BJ (cell line): ENCODE measurements around the gene LAMA5. TPM values are rescaled to one million over a fixed set of nuclear protein-coding genes. Genes with fewer than 3 reads are reported as not detected.

Experiments used
- CTCF ChIA-PET: fragments of 350-600 bp; formaldehyde crosslinking; extraction: SDS; loops from one replicate; lab custom pipeline; 2021; ENCODE audit warnings: antibody characterized with exemption, inconsistent platforms; lab: Yijun Ruan, JAX
- POLR2A ChIA-PET: fragments of 300-600 bp; sonication (Branson Sonifier 250); formaldehyde crosslinking; extraction: SDS; loops from one replicate; lab custom pipeline; 2021; ENCODE audit warnings: antibody characterized with exemption; lab: Charles Lee
- DNase-seq: peaks from one replicate; pipeline ENCODE4 v3.0.0-alpha.2; 2011; ENCODE audit warnings: low read depth
- H3K27me3 ChIP-seq: 2 replicates; pipeline ENCODE4 v1.6.0; 2011; ENCODE audit warnings: low read length; ENCODE audit not compliant: control insufficient read depth, insufficient read depth
- H3K36me3 ChIP-seq: 2 replicates; pipeline ENCODE4 v1.5.1; 2011; ENCODE audit warnings: low read length; ENCODE audit not compliant: control insufficient read depth, insufficient read depth
- H3K4me3 ChIP-seq: 2 replicates; pipeline ENCODE4 v1.5.1; 2011; ENCODE audit warnings: low read depth, mild to moderate bottlenecking, control low read depth, low read length
- polyA plus RNA-seq: library from polyadenylated mRNA; depleted of rRNA; stranded (reverse); fragments of >200 nt; gene quantifications from 2 replicates; pipeline ENCODE4 v1.2.3, GENCODE V29; 2011
- TF ChIP-seq, protein P1 (sequence below): IDR thresholded peaks from 2 replicates; pipeline ENCODE4 v1.5.1; 2011; ENCODE audit warnings: low read depth, mild to moderate bottlenecking, control low read depth, inconsistent platforms, low read length, moderate library complexity; ENCODE audit not compliant: insufficient read depth

LAMA5 gene
- polyA plus RNA-seq, 1 experiment = 1.1 TPM

DNA sequence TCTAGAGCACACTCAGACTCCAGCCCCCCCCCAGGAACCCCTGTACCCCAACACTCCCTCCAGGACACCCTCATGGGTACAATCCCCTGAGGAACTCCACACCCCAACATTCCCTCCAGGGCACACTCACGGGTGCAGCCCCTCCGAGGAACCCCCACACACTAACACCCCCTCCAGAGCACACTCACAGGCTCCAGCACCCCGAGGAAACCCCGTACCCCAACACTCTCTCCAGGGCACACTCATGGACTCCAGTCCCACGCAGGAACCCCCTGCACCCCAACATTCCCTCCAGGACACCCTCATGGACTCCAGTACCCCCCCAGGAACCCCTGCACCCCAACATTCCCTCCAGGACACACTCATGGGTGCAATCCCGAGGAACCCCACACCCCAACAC, 31.6 kb downstream of the LAMA5 start:
- TF ChIP-seq, protein P1, sequence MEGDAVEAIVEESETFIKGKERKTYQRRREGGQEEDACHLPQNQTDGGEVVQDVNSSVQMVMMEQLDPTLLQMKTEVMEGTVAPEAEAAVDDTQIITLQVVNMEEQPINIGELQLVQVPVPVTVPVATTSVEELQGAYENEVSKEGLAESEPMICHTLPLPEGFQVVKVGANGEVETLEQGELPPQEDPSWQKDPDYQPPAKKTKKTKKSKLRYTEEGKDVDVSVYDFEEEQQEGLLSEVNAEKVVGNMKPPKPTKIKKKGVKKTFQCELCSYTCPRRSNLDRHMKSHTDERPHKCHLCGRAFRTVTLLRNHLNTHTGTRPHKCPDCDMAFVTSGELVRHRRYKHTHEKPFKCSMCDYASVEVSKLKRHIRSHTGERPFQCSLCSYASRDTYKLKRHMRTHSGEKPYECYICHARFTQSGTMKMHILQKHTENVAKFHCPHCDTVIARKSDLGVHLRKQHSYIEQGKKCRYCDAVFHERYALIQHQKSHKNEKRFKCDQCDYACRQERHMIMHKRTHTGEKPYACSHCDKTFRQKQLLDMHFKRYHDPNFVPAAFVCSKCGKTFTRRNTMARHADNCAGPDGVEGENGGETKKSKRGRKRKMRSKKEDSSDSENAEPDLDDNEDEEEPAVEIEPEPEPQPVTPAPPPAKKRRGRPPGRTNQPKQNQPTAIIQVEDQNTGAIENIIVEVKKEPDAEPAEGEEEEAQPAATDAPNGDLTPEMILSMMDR = no peak
- ChIA-PET POLR2A (no interaction called here), CTCF (no interaction called here)
- Histone ChIP-seq H3K36me3 (no peaks in the 10 kb centered on the region), H3K4me3 (no peak overlapping the region), H3K27me3 (no peaks in the 10 kb centered on the region)
- DNase-seq = no peak

DNA sequence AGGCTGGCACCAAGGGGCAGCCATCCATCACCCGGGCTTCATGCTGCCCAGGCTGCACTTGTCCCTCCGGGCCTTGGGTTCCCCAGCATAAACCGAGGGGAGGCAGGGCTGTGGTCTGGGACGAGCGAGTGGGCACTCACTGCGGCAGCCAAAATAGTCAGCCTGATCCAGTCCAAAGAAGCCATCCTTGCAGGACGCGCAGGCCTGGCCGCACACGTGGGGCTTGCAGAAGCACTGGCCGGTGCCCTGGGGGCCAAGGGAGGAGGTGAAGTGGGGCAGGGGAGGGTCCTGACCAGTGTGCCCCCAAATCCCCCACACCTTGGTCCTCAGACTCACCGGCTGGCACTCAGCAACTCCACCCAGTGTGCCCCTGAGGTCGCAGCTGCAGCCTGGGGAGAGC, 32.2 kb downstream of the LAMA5 start:
- no peak overlapping the region for H3K4me3 ChIP-seq
- DNase-seq = no peak
- ChIA-PET POLR2A (no interaction called here), CTCF (no interaction called here)
- TF ChIP-seq, protein P1 = no peak
- no peaks in the 10 kb centered on the region for H3K36me3 ChIP-seq
- H3K27me3 ChIP-seq = no peaks in the 10 kb centered on the region

DNA sequence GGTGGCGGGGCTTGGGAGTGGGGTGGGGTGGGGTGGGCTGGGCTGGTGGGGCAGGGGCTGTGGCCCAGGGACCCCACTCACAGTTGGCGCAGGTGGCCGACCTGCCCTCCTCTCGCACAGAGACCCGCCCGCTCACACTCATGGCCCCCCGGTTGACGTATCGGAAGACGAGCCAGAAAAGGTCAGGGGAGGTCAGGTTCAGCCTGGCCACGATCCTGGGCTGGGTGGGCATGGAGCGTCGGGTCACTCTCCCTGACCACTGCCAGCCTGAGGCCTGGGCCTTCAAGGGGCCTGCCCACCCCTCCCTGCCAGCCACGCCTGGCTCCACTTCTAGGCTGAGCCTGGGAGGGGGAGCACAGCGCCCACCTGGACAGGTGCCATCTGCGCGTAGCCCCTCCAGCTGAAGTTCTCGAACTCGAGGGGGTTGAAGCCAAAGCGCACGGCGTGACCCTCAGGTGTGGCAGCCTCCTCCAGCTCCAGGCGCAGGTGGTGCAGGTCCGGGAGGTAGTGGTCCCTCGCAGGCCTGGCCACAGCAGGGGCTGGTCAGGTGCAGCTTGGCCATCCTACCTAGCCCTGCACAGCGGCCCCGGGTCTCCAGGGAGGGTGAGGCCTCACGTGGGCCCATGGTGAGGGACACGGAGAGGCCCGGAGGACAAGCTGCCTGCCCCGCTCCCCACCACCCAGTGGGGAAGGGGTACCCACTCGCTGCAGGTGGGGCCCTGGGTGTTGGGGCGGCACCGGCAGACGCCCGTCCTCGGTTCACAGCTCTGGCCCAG, 33.1 kb downstream of the LAMA5 start:
- Histone ChIP-seq H3K4me3 (no peak overlapping the region), H3K27me3 (no peaks in the 10 kb centered on the region), H3K36me3 (peaks cover 2% of the 10 kb centered on the region; the same call in 1 of the 2 replicates)
- DNase-seq = no peak
- POLR2A ChIA-PET = no interaction called here
- CTCF ChIA-PET = no interaction called here
- TF ChIP-seq, protein P1 = no peak

DNA sequence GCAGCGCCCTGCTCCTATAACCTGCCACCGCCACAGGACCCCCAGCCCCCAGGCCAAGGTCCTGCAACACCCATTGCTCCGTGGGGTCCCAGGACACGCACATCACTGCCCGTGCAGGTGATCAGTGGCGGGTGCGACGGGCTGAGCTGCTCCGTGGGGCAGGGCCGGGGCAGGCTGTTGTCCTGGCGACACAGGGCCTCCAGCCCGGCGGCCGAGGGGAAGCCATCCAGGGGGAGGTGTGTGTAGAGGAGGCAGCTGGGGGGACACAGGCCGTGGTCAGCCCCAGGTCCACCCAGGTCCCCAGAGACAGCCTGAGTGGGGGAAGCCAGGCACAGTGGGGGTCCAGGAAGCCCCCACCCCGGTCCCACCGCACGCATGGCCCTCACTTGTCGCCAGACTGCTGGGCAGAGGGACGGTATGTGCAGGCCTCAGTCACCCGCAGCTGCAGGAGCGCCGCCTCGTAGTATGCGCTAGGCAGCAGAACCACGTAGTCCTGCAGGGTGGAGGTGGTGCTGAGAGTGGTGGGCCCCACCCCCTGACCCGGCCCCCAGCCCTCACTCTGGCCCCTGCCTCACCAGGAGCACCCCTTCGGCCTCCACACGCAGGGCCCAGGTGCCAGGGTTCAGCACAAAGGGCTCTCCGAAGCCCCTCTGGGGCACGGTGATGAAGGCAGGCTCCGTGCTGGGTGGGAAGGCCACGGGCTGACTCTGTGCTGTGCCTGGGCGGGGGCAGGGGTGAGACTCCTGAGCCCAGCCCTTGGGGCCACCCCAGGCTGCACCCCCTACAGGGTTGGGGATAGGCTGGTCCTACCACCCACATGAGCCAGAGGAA, 33.9 kb downstream of the LAMA5 start:
- ChIA-PET CTCF (no interaction called here), POLR2A (no interaction called here)
- DNase-seq = no peak
- TF ChIP-seq, protein P1 = no peak
- Histone ChIP-seq H3K4me3 (no peak overlapping the region), H3K36me3 (peaks cover 2% of the 10 kb centered on the region; the same call in 1 of the 2 replicates), H3K27me3 (no peaks in the 10 kb centered on the region)

DNA sequence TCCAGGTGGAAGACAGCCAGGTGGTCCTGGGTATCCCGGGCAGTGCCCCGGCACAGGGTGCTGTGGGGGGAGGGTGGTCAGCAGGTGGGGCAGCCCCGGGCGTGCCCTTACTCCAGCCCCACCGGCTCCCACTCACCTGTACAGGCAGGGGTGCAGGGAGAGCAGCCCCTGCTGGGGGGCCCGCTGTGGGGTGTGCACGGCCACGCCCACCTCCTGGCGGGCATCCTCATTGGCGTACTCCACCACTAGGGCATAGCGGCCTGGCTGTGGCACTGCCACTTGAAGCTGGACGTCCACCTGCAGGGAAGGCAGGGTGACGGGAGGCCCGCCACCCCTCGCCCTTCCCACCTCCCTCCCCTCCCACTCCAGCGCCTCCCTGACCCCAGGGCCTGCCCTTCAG, 34.7 kb downstream of the LAMA5 start:
- POLR2A ChIA-PET = no interaction called here
- H3K36me3 ChIP-seq = peaks cover 2% of the 10 kb centered on the region
- H3K27me3 ChIP-seq = no peaks in the 10 kb centered on the region
- no peak for DNase-seq
- CTCF ChIA-PET = no interaction called here
- TF ChIP-seq, protein P1 = no peak
- no peak overlapping the region for H3K4me3 ChIP-seq
